22Rv1 (cell line): ENCODE results near the gene TMEM106B.

Source experiments
- CTCF ChIP-seq: fragments of 450-650 bp; IDR thresholded peaks from 2 replicates; pipeline ENCODE4 v1.5.1; 2017; ENCODE audit warnings: mild to moderate bottlenecking
- ZFX ChIP-seq: fragments of 450-650 bp; IDR thresholded peaks from 2 replicates; pipeline ENCODE4 v1.6.1; 2017; ENCODE audit warnings: antibody characterized with exemption, borderline replicate concordance

- TF ChIP-seq CTCF (peak; percentile 79), ZFX (no peak)
Observed at GRCh38 chr7:12244129-12244528, 33.0 kb downstream of the TMEM106B start.
